DMS 273 treated with DMSO at 0.1 percent for 48 hours (cell line): ENCODE results near the gene CCL22.
"Not testable (repeated sequence)": the region's sequence is repeated elsewhere in the genome, so short reads cannot be mapped to it uniquely, and the experiment has no call there.

Source experiments
- DNase-seq: peaks from one replicate; lab custom pipeline; 2025; lab: John Stamatoyannopoulos, UW

The CCL22 gene, protein sequence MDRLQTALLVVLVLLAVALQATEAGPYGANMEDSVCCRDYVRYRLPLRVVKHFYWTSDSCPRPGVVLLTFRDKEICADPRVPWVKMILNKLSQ

GRCh38 chr16:57358527-57359095 is at the start of gene CCL22:
CCL22 (plus strand) TSS chr16:57358783; CDS start chr16:57358817, 34 bp downstream.
- no peak for DNase-seq

DNA sequence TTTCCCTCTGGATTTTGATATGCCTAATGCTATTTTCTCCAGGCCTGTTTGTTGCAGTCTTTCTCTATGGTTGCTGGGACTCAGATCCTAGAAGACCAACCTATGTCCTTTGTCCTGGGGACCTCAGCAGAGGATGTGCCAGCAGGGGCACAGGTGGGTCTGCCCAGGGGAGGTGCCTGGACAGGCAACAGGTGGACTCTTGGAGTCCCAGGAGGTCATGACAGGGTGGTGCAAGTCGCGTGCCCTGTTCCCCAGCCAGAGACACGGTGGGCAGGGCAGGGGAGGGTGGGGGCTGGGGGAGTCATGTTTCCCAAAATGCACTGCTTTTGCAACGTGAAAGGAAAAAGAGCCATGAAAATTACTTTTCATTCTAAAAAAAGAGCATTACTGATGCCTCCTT is 47.8 kb upstream of the CCL22 start:
- no peak for DNase-seq

DNA sequence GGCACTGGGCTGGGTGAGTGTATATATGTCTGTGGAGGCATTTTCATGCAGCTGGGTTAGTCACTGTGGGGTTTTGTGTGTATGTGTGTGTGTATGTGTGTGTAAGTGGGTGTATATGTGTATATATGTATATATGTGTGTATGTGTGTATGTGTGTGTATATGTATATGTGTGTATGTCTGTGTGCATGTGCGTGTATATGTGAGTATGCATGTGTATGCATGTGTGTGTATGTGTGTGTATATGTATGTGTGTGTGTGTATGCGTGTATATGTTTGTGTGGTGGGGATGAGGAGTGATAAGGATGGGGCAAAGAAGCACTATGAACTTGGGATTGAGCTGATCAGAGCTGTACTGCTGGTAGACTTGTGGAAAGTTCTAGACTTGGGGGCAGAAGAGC is 45.1 kb upstream of the CCL22 start:
- DNase-seq, result no peak

DNA sequence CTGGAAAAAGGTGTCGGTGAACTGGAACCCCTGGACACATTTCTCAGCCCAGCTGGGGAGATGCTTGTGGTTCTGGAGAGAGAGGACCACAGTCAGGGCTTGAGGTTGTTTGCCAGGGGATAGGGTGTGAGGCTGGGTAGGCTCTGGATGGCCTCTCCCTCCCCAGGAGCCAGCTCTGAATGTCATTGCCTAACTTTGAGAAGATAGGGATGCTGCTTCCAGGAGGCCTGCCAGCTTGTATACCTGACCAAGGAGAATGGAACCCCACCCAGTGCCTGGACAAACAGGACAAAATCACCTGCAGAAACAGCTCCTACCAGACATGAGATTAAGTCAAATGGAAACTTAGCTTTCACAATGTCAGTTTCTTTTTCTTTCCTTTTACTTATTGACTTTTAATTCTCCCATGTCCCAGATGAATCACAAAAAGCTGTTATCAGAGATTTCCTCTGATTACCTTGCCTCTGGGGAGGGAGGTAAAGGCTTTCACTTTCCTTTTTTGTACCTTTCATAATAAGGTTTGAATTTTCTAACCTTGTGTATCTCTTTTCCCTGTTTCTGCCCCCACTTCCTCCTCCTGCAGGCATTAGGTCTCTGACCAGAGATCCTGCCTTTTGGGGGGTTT is 44.3 kb upstream of the CCL22 start:
- DNase-seq, result no peak

- no peak for DNase-seq
Observed at GRCh38 chr16:57315416-57315815, 43.2 kb upstream of the CCL22 start.

DNA sequence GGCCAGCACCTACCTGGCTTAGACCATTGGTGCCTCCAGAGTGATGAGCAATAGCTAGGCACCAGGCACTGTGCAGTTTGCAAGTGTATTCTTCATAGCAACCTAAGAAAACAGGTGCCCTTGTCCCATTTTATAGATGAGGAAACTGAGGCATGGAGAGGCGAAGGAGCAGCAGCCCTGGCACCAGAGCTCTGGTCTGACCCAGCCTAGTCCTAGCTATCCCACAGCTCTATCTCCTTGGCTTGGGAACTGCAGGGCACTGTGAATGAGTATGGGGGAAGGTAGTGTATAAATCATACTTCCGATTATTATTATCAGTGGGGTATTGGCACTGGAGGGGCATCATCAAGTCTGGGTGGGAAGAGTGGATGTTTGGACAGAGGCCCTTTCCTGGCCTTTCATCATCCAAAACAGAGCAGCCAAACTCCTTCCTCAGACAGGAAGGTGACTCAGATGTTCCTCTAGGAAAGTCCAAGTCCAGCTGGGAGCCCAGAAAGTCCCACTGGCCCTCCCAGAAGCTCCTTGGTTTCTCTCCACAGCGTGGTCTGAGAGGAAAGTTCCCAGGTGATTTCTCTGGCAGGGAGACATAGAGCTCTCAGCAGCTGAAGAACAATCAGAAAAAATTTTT is 42.1 kb upstream of the CCL22 start:
- no peak for DNase-seq

- DNase-seq, result no peak
Observed at GRCh38 chr16:57318240-57318970, 40.2 kb upstream of the CCL22 start.

- DNase-seq, result no peak
Observed at GRCh38 chr16:57319646-57320045, 38.9 kb upstream of the CCL22 start.

DNA sequence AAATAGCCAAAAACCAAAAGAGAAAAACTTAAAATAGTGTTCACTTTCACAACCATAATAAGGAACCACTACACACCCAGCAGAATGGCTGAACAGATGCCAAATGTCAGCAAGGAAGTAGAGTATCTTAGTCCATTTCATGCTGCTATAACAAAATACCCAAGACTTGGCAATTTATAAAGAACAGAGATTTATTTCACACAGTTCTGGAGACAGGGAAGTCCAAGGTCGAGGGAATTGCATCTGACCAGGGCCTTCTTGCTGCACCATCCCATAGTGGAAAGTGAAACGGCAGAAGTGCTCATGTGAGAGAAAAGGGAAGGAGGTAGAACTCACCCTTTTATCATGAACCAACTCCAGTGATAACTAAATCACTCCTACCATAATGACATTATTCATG is 33.8 kb upstream of the CCL22 start:
- no peak for DNase-seq

GRCh38 chr16:57325458-57325857 is 33.1 kb upstream of the CCL22 start:
- DNase-seq, result no peak

- no peak for DNase-seq
Observed at GRCh38 chr16:57329718-57330327, 28.8 kb upstream of the CCL22 start.

DNA sequence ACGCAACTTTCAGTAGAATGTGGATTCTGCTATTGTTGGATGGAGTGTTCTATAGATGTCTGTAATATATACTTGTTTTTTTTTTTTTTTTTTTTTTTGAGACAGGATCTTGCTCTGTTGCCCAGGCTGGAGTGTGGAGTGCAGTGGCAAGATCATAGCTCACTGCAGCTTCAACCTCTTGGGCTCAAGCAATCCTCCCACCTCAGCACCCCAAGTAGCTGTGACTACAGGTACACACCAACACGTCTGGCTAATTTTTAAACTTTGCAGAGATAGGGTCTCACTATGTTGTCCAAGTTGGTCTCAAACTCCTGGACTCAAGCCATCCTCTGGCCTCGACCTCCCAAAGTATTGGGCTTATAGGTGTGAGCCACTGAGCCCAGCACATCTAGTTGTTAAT is 27.2 kb upstream of the CCL22 start:
- no peak for DNase-seq

GRCh38 chr16:57333402-57333801 is 25.2 kb upstream of the CCL22 start:
- DNase-seq, result no peak

DNA sequence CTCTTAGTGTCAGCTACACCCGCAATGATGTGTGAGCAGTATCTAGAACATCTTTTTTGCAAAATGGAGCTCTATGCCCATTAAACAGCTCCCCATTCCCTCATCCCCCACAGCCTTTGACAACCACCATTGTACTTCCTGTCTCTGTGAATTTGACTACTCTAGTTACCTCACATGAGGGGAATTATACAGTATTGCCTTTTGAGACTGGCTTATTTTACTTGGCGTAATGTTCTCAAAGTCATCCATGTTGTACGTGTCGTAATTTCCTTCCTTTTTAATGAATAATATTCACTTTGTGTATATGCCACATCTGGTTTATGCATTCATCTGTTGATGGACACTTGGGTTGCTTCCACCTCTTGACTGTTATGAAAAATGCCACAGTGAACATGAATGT is 23.2 kb upstream of the CCL22 start:
- DNase-seq, result no peak

GRCh38 chr16:57341062-57341440 is 17.5 kb upstream of the CCL22 start:
- no peak for DNase-seq

GRCh38 chr16:57341441-57342303 is 16.9 kb upstream of the CCL22 start:
- DNase-seq, result no peak

- not testable (repeated sequence) for DNase-seq
Observed at GRCh38 chr16:57342606-57343005, 16.0 kb upstream of the CCL22 start.

DNA sequence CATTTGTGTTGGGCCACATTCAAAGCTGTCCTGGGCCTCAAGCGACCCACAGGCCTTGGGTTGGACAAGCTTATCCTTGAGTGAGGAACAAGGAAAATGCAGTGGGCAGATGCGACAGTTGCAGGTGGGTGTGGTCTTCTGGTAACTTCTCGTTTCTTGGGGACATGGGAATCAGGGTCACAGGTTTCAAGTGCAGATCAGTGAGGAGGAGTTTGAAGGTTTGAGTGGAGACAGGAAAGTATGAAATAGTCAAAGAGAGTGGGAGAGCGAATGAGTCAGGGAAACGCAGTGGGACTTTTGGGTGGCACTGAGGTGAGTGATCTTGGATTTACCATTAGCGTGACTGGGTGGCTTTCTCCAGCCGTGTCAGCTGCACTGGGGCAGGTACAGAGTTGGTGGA is 15.4 kb upstream of the CCL22 start:
- DNase-seq, result no peak

GRCh38 chr16:57344094-57344493 is 14.5 kb upstream of the CCL22 start:
- not testable (repeated sequence) for DNase-seq

DNA sequence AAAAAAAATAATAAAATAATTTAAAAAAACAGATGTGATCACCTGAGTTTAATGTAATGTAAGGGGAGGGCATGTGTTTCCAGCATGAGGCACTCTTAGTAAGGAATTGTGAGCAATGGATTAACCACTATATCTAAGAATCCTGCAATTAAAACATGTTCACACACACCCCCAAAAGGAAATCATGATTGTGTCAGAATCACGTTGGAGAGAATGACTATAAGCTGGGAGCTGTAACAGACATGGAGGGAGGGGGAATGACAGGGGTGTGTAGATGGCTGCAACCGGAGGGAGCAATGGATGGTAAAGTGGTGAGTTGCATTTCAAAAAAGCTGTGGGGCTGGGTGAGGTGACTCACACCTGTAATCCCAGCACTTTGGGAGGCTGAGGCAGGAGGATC is 13.6 kb upstream of the CCL22 start:
- no peak for DNase-seq

DNA sequence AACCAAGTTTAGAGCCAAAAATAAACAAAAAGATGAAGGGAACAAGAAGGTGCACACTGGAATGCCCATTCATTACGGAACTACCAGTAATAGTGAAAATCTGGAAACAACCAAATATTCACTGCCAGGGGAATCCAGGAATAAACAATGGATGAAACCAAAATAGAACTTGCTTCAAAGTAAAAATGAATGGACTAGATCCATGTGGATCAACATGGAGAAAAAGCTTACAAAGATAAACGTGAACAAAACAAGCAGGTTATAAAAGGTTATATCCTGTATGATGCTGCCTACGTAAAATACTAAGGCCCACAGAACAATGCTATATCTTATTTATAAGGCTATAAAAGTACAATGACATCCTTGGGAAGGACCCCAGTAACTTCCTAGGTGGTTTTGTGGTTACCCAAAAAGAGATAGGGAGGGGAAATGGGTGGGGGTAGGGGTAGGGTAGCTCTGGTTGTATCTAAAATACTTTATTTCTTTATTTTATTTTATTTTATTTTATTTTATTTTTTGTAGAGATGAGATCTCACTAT is 12.8 kb upstream of the CCL22 start:
- no peak for DNase-seq
